ENCODE measurements around the gene FIGLA.

DNA sequence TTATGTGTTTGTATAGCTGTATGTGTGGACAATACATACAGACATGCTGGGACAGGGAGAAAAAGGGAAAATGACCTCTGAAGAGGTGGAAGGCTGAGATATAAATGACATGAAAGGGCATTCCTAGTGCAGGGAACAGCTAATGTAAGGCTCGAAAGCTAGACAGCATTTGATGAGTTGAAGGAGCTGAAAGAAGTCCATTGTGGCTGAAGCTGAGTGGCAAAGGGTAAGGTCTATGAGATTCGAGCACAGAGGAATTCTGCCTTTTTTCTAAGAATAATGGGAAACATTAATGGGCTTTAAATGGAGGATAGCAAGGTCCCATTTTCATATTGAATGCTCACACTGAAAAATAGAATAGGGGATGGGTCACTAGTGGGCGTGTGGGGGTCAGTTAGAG lies 46.0 kb downstream of the FIGLA start:
- TF ChIP-seq SUZ12 (IDR thresholded peaks at IDR 0.05; ENCODE audit: extremely low read depth, insufficient read depth, insufficient read length) = no peak
- no peak for TF ChIP-seq YY1 (IDR thresholded peaks at IDR 0.05; ENCODE audit: insufficient read depth, insufficient read length)
